Activated T-helper 1 cell treated with Interleukin-2 at 50 U/mL for 16 hours (primary cell): ENCODE measurements around the gene SLIT1.

Experiments
- DNase-seq: peaks from one replicate; pipeline ENCODE4 v3.0.0-alpha.2; 2020; ENCODE audit warnings: low read depth

Gene SLIT1

GRCh38 chr10:97020452-97021400 lies 165.0 kb downstream of the SLIT1 start:
- DNase-seq, result no peak

GRCh38 chr10:97019213-97019844 lies 166.4 kb downstream of the SLIT1 start:
- DNase-seq, result no peak

- DNase-seq, result no peak
Measured at GRCh38 chr10:97018251-97019212, 167.2 kb downstream of the SLIT1 start.

- no peak for DNase-seq
Measured at GRCh38 chr10:97017474-97017903, 168.3 kb downstream of the SLIT1 start.

- no peak for DNase-seq
Measured at GRCh38 chr10:97016728-97017473, 168.9 kb downstream of the SLIT1 start.

- no peak for DNase-seq
Measured at GRCh38 chr10:97015240-97015639, 170.5 kb downstream of the SLIT1 start.

GRCh38 chr10:97013983-97014382 lies 171.8 kb downstream of the SLIT1 start:
- DNase-seq, result no peak

GRCh38 chr10:97013568-97013967 lies 172.2 kb downstream of the SLIT1 start:
- no peak for DNase-seq

GRCh38 chr10:97012470-97012869 lies 173.3 kb downstream of the SLIT1 start:
- DNase-seq, result no peak

GRCh38 chr10:97011397-97011796 lies 174.4 kb downstream of the SLIT1 start:
- DNase-seq, result no peak

- no peak for DNase-seq
Measured at GRCh38 chr10:97010695-97011206, 175.0 kb downstream of the SLIT1 start.

- DNase-seq, result no peak
Measured at GRCh38 chr10:97007417-97007816, 178.3 kb downstream of the SLIT1 start.

- DNase-seq, result no peak
Measured at GRCh38 chr10:97006364-97006763, 179.4 kb downstream of the SLIT1 start.

GRCh38 chr10:97005349-97005748 lies 180.4 kb downstream of the SLIT1 start:
- no peak for DNase-seq

- DNase-seq, result no peak
Measured at GRCh38 chr10:97004591-97004990, 181.2 kb downstream of the SLIT1 start.

- DNase-seq, result no peak
Measured at GRCh38 chr10:97003804-97004201, 182.0 kb downstream of the SLIT1 start.

GRCh38 chr10:97003151-97003803 lies 182.5 kb downstream of the SLIT1 start:
- no peak for DNase-seq

GRCh38 chr10:97002670-97003069 lies 183.1 kb downstream of the SLIT1 start:
- DNase-seq, result no peak

- no peak for DNase-seq
Measured at GRCh38 chr10:97001183-97001991, 184.4 kb downstream of the SLIT1 start.
